Fibroblast of villous mesenchyme (primary cell): ENCODE results near the gene PDLIM5. TPM values are rescaled to one million over a fixed set of nuclear protein-coding genes. Genes with fewer than 3 reads are reported as not detected.

Source experiments
- DNase-seq: peaks from one replicate; pipeline ENCODE4 v3.0.0-alpha.2; 2010; ENCODE audit warnings: low read depth
- H3K4me3 ChIP-seq: 2 replicates; pipeline ENCODE4 v1.5.1; 2011; ENCODE audit warnings: low read depth, mild to moderate bottlenecking, low read length
- total RNA-seq: library from RNA; depleted of rRNA; stranded (reverse); fragments of >200 nt; gene quantifications from 2 replicates; pipeline ENCODE4 v1.2.3, GENCODE V29; 2012
- TF ChIP-seq, protein P1 (sequence below): IDR thresholded peaks from 2 replicates; pipeline ENCODE4 v1.5.1; 2012; ENCODE audit warnings: low read depth, mild to moderate bottlenecking, low read length; ENCODE audit not compliant: insufficient read depth

PDLIM5 gene
- total RNA-seq, 1 donor, result 370 TPM

- TF ChIP-seq, protein P1, sequence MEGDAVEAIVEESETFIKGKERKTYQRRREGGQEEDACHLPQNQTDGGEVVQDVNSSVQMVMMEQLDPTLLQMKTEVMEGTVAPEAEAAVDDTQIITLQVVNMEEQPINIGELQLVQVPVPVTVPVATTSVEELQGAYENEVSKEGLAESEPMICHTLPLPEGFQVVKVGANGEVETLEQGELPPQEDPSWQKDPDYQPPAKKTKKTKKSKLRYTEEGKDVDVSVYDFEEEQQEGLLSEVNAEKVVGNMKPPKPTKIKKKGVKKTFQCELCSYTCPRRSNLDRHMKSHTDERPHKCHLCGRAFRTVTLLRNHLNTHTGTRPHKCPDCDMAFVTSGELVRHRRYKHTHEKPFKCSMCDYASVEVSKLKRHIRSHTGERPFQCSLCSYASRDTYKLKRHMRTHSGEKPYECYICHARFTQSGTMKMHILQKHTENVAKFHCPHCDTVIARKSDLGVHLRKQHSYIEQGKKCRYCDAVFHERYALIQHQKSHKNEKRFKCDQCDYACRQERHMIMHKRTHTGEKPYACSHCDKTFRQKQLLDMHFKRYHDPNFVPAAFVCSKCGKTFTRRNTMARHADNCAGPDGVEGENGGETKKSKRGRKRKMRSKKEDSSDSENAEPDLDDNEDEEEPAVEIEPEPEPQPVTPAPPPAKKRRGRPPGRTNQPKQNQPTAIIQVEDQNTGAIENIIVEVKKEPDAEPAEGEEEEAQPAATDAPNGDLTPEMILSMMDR, result no peak
- no peak for DNase-seq
- no peak overlapping the region for H3K4me3 ChIP-seq
Measured at GRCh38 chr4:94581766-94582165, 130.0 kb downstream of the PDLIM5 start.

- no peak for DNase-seq
- no peak overlapping the region for H3K4me3 ChIP-seq
- TF ChIP-seq, protein P1, result no peak
Measured at GRCh38 chr4:94582517-94582916, 130.8 kb downstream of the PDLIM5 start.

GRCh38 chr4:94583914-94584641 is 132.3 kb downstream of the PDLIM5 start:
- TF ChIP-seq, protein P1, result no peak
- no peak for DNase-seq
- H3K4me3 ChIP-seq, result no peak overlapping the region

GRCh38 chr4:94588896-94589693 is 137.4 kb downstream of the PDLIM5 start:
- peak; percentile 55 for DNase-seq
- H3K4me3 ChIP-seq, result no peak overlapping the region
- TF ChIP-seq, protein P1, result no peak

GRCh38 chr4:94590493-94590892 is 138.8 kb downstream of the PDLIM5 start:
- no peak overlapping the region for H3K4me3 ChIP-seq
- TF ChIP-seq, protein P1, result no peak
- DNase-seq, result no peak

- no peak for DNase-seq
- H3K4me3 ChIP-seq, result no peak overlapping the region
- TF ChIP-seq, protein P1, result no peak
Measured at GRCh38 chr4:94591289-94591688, 139.5 kb downstream of the PDLIM5 start.
